Mucosa of rectum (tissue), 2 donors: Measurements from ENCODE around the gene SUCLG2.

Experiments used
- H3K27ac ChIP-seq, 2 donors: one replicate each; pipeline ENCODE4 v1.7.0; 2013; ENCODE audit warnings: inconsistent platforms in 2 of 2, low read depth in 2 of 2, low read length in 2 of 2
- H3K27me3 ChIP-seq, 2 donors: one replicate each; pipeline ENCODE4 v1.7.0; 2013; ENCODE audit warnings: low read length in 2 of 2; ENCODE audit not compliant: control insufficient read depth in 2 of 2, insufficient read depth in 2 of 2
- H3K36me3 ChIP-seq, 2 donors: one replicate each; pipeline ENCODE4 v1.7.0; 2013; ENCODE audit warnings: low read length in 2 of 2; ENCODE audit not compliant: control insufficient read depth in 2 of 2, insufficient read depth in 2 of 2
- H3K4me1 ChIP-seq, 2 donors: one replicate each; pipeline ENCODE4 v1.7.0; 2013; ENCODE audit warnings: low read length in 2 of 2, mild to moderate bottlenecking in 1 of 2; ENCODE audit not compliant: control insufficient read depth in 2 of 2, insufficient read depth in 2 of 2
- H3K4me3 ChIP-seq, 2 donors: one replicate each; pipeline ENCODE4 v1.7.0; 2013; ENCODE audit warnings: low read length in 2 of 2
- H3K9ac ChIP-seq, 2 donors: one replicate each; pipeline ENCODE4 v1.7.0; 2013; ENCODE audit warnings: low read length in 2 of 2, low read depth in 1 of 2, mild to moderate bottlenecking in 1 of 2
- H3K9me3 ChIP-seq, 2 donors: one replicate each; pipeline ENCODE4 v1.7.0; 2013; ENCODE audit warnings: low read length in 2 of 2; ENCODE audit not compliant: control insufficient read depth in 2 of 2
- donor health status: healthy.
- donor health status: Normal muscosa, but diverticular disease.

SUCLG2 gene

GRCh38 chr3:67529915-67530314, 124.5 kb downstream of the SUCLG2 start:
- H3K4me3 ChIP-seq, result no peak overlapping the region
- H3K9me3 ChIP-seq, result no peaks in the 10 kb centered on the region
- H3K9ac ChIP-seq, result no peak overlapping the region
- no peak overlapping the region for H3K27ac ChIP-seq
- H3K27me3 ChIP-seq, result no peaks in the 10 kb centered on the region
- peaks cover 14 to 18% of the 10 kb centered on the region in 2 donors for H3K36me3 ChIP-seq
- H3K4me1 ChIP-seq, result no peaks in the 10 kb centered on the region

- H3K36me3 ChIP-seq, result peaks cover 14 to 18% of the 10 kb centered on the region in 2 donors
- no peak overlapping the region for H3K4me3 ChIP-seq
- H3K9ac ChIP-seq, result no peak overlapping the region
- H3K9me3 ChIP-seq, result no peaks in the 10 kb centered on the region
- no peaks in the 10 kb centered on the region for H3K27me3 ChIP-seq
- H3K27ac ChIP-seq, result no peak overlapping the region
- H3K4me1 ChIP-seq, result no peaks in the 10 kb centered on the region
Observed at GRCh38 chr3:67529337-67529736, 125.1 kb downstream of the SUCLG2 start.

- no peak overlapping the region for H3K4me3 ChIP-seq
- no peak overlapping the region for H3K27ac ChIP-seq
- peaks cover 14 to 20% of the 10 kb centered on the region in 2 donors for H3K36me3 ChIP-seq
Observed at GRCh38 chr3:67526246-67526645, 128.2 kb downstream of the SUCLG2 start.

GRCh38 chr3:67524046-67524445, 130.4 kb downstream of the SUCLG2 start:
- Histone ChIP-seq H3K9ac (no peak overlapping the region), H3K4me1 (no peaks in the 10 kb centered on the region), H3K36me3 (peaks cover 20 to 30% of the 10 kb centered on the region in 2 donors), H3K27ac (no peak overlapping the region), H3K9me3 (no peaks in the 10 kb centered on the region), H3K27me3 (no peaks in the 10 kb centered on the region), H3K4me3 (no peak overlapping the region)

More at GRCh38 chr3:67526246-67526645, 128.2 kb downstream of the SUCLG2 start:
- Histone ChIP-seq H3K9me3 (no peaks in the 10 kb centered on the region), H3K4me1 (no peaks in the 10 kb centered on the region), H3K9ac (no peak overlapping the region), H3K27me3 (no peaks in the 10 kb centered on the region)

GRCh38 chr3:67522081-67522480, 132.3 kb downstream of the SUCLG2 start:
- H3K9me3 ChIP-seq, result no peaks in the 10 kb centered on the region
- no peak overlapping the region for H3K4me3 ChIP-seq
- H3K27ac ChIP-seq, result no peak overlapping the region
- H3K36me3 ChIP-seq, result peaks cover 20 to 26% of the 10 kb centered on the region in 2 donors
- H3K27me3 ChIP-seq, result no peaks in the 10 kb centered on the region
- no peaks in the 10 kb centered on the region for H3K4me1 ChIP-seq
- H3K9ac ChIP-seq, result no peak overlapping the region

GRCh38 chr3:67521053-67521646, 133.3 kb downstream of the SUCLG2 start:
- Histone ChIP-seq H3K9me3 (no peaks in the 10 kb centered on the region), H3K36me3 (peaks cover 17 to 21% of the 10 kb centered on the region in 2 donors), H3K4me3 (no peak overlapping the region), H3K27me3 (no peaks in the 10 kb centered on the region), H3K27ac (no peak overlapping the region), H3K4me1 (no peaks in the 10 kb centered on the region), H3K9ac (no peak overlapping the region)

GRCh38 chr3:67518236-67518635, 136.2 kb downstream of the SUCLG2 start:
- Histone ChIP-seq H3K9ac (no peak overlapping the region), H3K36me3 (peaks cover 25 to 34% of the 10 kb centered on the region in 2 donors), H3K4me1 (no peaks in the 10 kb centered on the region), H3K27ac (no peak overlapping the region), H3K9me3 (no peaks in the 10 kb centered on the region), H3K4me3 (no peak overlapping the region), H3K27me3 (no peaks in the 10 kb centered on the region)

GRCh38 chr3:67517781-67518180, 136.6 kb downstream of the SUCLG2 start:
- H3K9me3 ChIP-seq, result no peaks in the 10 kb centered on the region
- peaks cover 25 to 34% of the 10 kb centered on the region in 2 donors for H3K36me3 ChIP-seq
- H3K4me1 ChIP-seq, result no peaks in the 10 kb centered on the region
- no peaks in the 10 kb centered on the region for H3K27me3 ChIP-seq
- no peak overlapping the region for H3K4me3 ChIP-seq
- no peak overlapping the region for H3K27ac ChIP-seq
- H3K9ac ChIP-seq, result no peak overlapping the region

GRCh38 chr3:67516496-67516895, 137.9 kb downstream of the SUCLG2 start:
- Histone ChIP-seq H3K4me1 (no peaks in the 10 kb centered on the region), H3K9me3 (no peaks in the 10 kb centered on the region), H3K27ac (no peak overlapping the region), H3K9ac (no peak overlapping the region), H3K27me3 (no peaks in the 10 kb centered on the region), H3K4me3 (no peak overlapping the region), H3K36me3 (peaks cover 25 to 32% of the 10 kb centered on the region in 2 donors)

GRCh38 chr3:67515778-67516177, 138.6 kb downstream of the SUCLG2 start:
- Histone ChIP-seq H3K27ac (no peak overlapping the region), H3K9ac (no peak overlapping the region), H3K4me1 (no peaks in the 10 kb centered on the region), H3K36me3 (peaks cover 25 to 29% of the 10 kb centered on the region in 2 donors), H3K27me3 (no peaks in the 10 kb centered on the region), H3K4me3 (no peak overlapping the region), H3K9me3 (no peaks in the 10 kb centered on the region)
